GM19240 (cell line): ENCODE measurements around the gene PPIP5K2.
"Not testable (repeated sequence)": the region's sequence is repeated elsewhere in the genome, so short reads cannot be mapped to it uniquely, and the experiment has no call there.

ENCODE experiments used
- DNase-seq: peaks from one replicate; pipeline ENCODE4 v3.0.0; 2011; ENCODE audit warnings: low spot score; ENCODE audit not compliant: insufficient read length

Gene PPIP5K2

GRCh38 chr5:103119765-103120606 is at the start of gene PPIP5K2, which contains the start of gene GIN1:
Gene PPIP5K2 (plus strand): TSS chr5:103120301. CDS start chr5:103129590, 9,289 bp downstream.
Gene GIN1 (minus strand): TSS chr5:103120138. CDS start chr5:103108707, 11,431 bp downstream.
- peak; percentile 41 for DNase-seq

GRCh38 chr5:103073500-103073899 is 46.6 kb upstream of the PPIP5K2 start:
- DNase-seq, result not testable (repeated sequence)

- DNase-seq, result no peak
Measured at GRCh38 chr5:103075442-103075841, 44.7 kb upstream of the PPIP5K2 start.

GRCh38 chr5:103079796-103080195 is 40.3 kb upstream of the PPIP5K2 start:
- no peak for DNase-seq

GRCh38 chr5:103086547-103086946 is 33.6 kb upstream of the PPIP5K2 start:
- DNase-seq, result no peak

- DNase-seq, result no peak
Measured at GRCh38 chr5:103089272-103089671, 30.8 kb upstream of the PPIP5K2 start.

GRCh38 chr5:103090791-103091190 is 29.3 kb upstream of the PPIP5K2 start:
- no peak for DNase-seq

GRCh38 chr5:103092676-103093075 is 27.4 kb upstream of the PPIP5K2 start:
- no peak for DNase-seq

- DNase-seq, result no peak
Measured at GRCh38 chr5:103093727-103094126, 26.4 kb upstream of the PPIP5K2 start.

- DNase-seq, result no peak
Measured at GRCh38 chr5:103094737-103095136, 25.4 kb upstream of the PPIP5K2 start.

GRCh38 chr5:103098993-103099392 is 21.1 kb upstream of the PPIP5K2 start:
- no peak for DNase-seq

- DNase-seq, result no peak
Measured at GRCh38 chr5:103101079-103101750, 18.9 kb upstream of the PPIP5K2 start.

GRCh38 chr5:103102234-103102633 is 17.9 kb upstream of the PPIP5K2 start:
- DNase-seq, result no peak

GRCh38 chr5:103108086-103108485 is 12.0 kb upstream of the PPIP5K2 start:
- DNase-seq, result no peak

GRCh38 chr5:103109277-103109676 is 10.8 kb upstream of the PPIP5K2 start:
- DNase-seq, result no peak

- DNase-seq, result no peak
Measured at GRCh38 chr5:103110403-103110802, 9.7 kb upstream of the PPIP5K2 start.

- no peak for DNase-seq
Measured at GRCh38 chr5:103111468-103111867, 8.6 kb upstream of the PPIP5K2 start.

- no peak for DNase-seq
Measured at GRCh38 chr5:103112910-103113309, 7.2 kb upstream of the PPIP5K2 start.

GRCh38 chr5:103114440-103114839 is 5.7 kb upstream of the PPIP5K2 start:
- DNase-seq, result no peak

- DNase-seq, result no peak
Measured at GRCh38 chr5:103117471-103117991, 2.6 kb upstream of the PPIP5K2 start.

- DNase-seq, result no peak
Measured at GRCh38 chr5:103119070-103119764, 884 bp upstream of the PPIP5K2 start.
